Central memory CD8-positive, alpha-beta T cell (primary cell): ENCODE data around the gene KRT83.

Experiments
- ATAC-seq: fragments of 150-1000 bp; cut with Tn5 transposase; replicated peaks from 2 replicates; pipeline ENCODE4 v1.10.0; 2022; ENCODE audit warnings: mild to moderate bottlenecking, moderate FRiP score, moderate number of reproducible peaks; ENCODE audit not compliant: poor library complexity, severe bottlenecking; ENCODE audit errors: extremely low read depth
- DNase-seq, 2 donors: peaks; one replicate each; pipeline ENCODE4 v3.0.0; 2021; ENCODE audit warnings: low spot score in 2 of 2
- H3K27ac Mint-ChIP-seq: one replicate; pipeline ENCODE4 v1.8.0; 2022; ENCODE audit warnings: low read depth, mild to moderate bottlenecking, moderate library complexity, mixed read lengths
- H3K27me3 Mint-ChIP-seq: one replicate; pipeline ENCODE4 v1.8.0; 2022; ENCODE audit warnings: mixed read lengths
- H3K36me3 Mint-ChIP-seq: one replicate; pipeline ENCODE4 v1.8.0; 2022; ENCODE audit warnings: mild to moderate bottlenecking, moderate library complexity, mixed read lengths; ENCODE audit not compliant: insufficient read depth
- H3K4me1 Mint-ChIP-seq: one replicate; pipeline ENCODE4 v1.8.0; 2022; ENCODE audit warnings: mixed read lengths
- H3K4me3 Mint-ChIP-seq: one replicate; pipeline ENCODE4 v1.8.0; 2022; ENCODE audit warnings: mild to moderate bottlenecking, moderate library complexity, mixed read lengths
- H3K9me3 Mint-ChIP-seq: one replicate; pipeline ENCODE4 v1.8.0; 2022; ENCODE audit warnings: mixed read lengths

Gene KRT83

DNA sequence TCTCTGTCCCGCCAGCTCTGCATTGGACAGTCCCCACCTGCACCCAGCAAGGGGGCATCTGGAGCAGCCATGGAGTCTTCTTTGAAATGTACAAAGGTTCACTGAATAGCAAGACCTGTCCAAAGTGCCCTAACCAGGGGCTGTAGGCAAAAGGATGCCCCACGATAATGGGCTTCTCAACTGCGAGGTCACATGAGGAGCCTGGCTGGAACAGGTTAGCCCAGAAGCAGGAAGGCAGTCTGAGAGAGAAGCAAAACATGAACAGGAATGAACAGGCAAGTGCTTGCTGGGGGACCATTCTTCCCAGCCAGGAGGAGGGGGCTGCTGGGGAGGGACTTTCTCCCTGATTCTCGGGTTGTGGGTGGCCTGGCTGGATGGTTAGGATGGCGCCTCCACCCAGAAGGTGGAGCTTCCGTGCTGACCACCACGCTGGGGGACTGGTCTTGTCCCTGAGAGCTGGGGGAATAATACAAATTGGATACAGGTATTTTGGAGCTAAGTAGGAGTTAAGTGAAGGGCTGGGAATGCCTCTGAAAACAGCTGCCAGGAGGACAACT, 39.0 kb upstream of the KRT83 start:
- Mint-ChIP-seq H3K27ac (no peak overlapping the region), H3K4me3 (no peak overlapping the region), H3K4me1 (peaks cover 47% of the 10 kb centered on the region), H3K36me3 (peaks cover 2% of the 10 kb centered on the region), H3K27me3 (peaks cover 10% of the 10 kb centered on the region), H3K9me3 (no peaks in the 10 kb centered on the region)
- ATAC-seq (no peak), DNase-seq (no peak)

DNA sequence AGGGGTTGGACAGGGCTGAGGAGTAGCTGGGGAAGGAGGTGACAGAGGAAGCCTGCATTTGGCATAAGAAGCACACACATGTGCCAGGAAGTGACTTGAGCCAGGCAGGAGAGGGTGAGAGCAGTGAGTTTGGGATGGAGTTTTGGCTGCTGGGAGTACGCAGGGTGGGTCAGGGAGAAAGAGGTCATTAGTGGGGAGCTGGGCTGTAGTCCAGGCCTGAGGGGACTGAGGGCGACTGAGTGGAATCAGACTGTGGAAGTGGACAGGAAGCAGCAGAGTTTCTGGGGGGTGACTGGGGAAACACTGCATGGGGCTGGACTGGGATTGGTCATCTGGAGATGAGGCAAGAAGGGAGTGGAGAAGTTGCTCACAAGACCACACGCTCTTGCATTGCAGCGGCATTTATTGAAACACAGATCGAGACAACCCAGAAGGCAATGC, 38.4 kb upstream of the KRT83 start:
- peaks cover 47% of the 10 kb centered on the region for H3K4me1 Mint-ChIP-seq
- H3K27me3 Mint-ChIP-seq = peaks cover 10% of the 10 kb centered on the region
- ATAC-seq (no peak), DNase-seq (no peak)
- peaks cover 2% of the 10 kb centered on the region for H3K36me3 Mint-ChIP-seq
- no peaks in the 10 kb centered on the region for H3K9me3 Mint-ChIP-seq
- no peak overlapping the region for H3K4me3 Mint-ChIP-seq
- H3K27ac Mint-ChIP-seq = peak overlapping the region; percentile 74

DNA sequence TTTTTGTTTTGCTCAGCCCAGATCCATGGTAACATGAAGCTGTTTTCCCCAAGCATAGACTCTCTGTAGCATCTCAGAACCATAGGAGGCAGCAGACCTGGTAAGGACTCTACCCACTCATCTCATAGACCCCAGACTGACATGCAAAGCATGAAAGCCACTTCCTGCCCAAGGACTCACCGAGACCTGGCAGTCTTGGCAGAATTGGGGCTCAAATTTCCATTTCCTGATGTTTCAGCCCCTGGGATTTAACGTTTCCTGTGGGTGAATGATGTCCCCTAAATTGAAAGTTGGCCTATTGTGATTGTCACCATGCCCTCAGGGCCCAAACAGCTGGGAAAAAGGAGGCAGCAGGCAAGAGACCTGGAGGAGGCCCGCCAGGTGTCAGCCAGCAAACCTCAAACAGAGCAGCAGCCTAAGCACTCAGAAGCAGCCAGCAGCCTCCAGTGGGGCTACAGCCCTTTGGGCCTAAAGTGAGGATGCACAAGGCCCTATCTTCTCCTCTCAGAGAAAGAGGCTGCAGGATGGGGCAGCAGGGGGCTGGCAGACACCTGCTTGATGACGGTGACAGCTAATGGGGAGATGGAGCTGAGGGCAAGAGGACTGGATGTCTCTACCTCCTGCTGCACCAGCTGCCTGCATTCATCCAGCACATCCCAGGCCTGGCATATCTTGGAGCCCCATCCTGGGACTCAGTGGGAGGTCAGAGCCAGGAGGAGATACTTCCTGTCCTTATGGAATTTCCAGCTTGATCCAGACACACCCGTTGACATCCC, 37.6 kb upstream of the KRT83 start:
- H3K36me3 Mint-ChIP-seq = peaks cover 2% of the 10 kb centered on the region
- no peaks in the 10 kb centered on the region for H3K9me3 Mint-ChIP-seq
- peak overlapping the region; percentile 74 for H3K27ac Mint-ChIP-seq
- peak; percentile 94 for ATAC-seq
- H3K4me1 Mint-ChIP-seq = peaks cover 47% of the 10 kb centered on the region
- DNase-seq = peak in 1 of 2 donors; percentile 25
- H3K4me3 Mint-ChIP-seq = peak overlapping the region; percentile 25
- H3K27me3 Mint-ChIP-seq = peaks cover 10% of the 10 kb centered on the region

DNA sequence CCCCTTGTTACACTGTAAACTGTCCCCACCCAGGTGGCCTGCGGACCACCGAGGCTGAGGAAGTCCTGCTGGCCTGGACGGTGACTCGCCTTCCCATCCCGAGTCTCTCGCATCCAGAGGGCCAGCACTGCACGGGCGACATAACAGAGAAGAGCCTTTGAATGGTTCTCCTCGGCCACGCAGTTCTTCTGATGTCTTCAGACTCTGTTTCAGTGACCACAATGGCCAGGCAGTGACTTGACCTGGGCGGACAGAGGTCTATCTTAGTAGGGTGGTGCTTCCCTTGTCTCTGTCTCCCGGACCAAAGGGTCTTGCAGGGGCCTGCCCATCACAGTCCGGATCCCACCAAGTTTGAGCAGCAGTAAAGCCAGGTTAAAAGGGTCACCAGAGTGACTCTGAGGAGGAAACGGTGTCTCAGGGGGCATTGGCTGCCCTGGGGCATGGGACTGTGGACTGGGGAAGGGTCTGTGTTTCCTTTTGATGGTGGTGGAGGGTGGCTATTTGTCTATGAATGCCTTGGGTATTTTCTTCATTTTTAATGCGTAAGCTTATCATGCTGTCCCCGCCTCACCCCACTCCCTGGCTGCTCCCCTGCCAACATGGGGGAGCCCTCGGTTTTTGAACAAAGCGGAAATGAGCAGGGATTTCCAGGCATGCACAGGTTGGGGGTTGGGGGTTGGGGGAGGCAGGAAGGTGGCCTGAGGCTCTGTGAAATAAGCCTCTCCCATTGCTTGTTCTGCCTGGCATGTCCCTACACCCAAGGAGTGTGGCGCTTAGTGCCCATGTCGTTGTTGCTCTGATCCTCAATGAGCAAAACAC, 35.8 kb upstream of the KRT83 start:
- Mint-ChIP-seq H3K4me3 (no peak overlapping the region), H3K4me1 (peaks cover 57% of the 10 kb centered on the region), H3K27ac (no peak overlapping the region), H3K9me3 (no peaks in the 10 kb centered on the region), H3K27me3 (peaks cover 10% of the 10 kb centered on the region), H3K36me3 (peaks cover 2% of the 10 kb centered on the region)
- ATAC-seq = no peak
- no peak for DNase-seq

DNA sequence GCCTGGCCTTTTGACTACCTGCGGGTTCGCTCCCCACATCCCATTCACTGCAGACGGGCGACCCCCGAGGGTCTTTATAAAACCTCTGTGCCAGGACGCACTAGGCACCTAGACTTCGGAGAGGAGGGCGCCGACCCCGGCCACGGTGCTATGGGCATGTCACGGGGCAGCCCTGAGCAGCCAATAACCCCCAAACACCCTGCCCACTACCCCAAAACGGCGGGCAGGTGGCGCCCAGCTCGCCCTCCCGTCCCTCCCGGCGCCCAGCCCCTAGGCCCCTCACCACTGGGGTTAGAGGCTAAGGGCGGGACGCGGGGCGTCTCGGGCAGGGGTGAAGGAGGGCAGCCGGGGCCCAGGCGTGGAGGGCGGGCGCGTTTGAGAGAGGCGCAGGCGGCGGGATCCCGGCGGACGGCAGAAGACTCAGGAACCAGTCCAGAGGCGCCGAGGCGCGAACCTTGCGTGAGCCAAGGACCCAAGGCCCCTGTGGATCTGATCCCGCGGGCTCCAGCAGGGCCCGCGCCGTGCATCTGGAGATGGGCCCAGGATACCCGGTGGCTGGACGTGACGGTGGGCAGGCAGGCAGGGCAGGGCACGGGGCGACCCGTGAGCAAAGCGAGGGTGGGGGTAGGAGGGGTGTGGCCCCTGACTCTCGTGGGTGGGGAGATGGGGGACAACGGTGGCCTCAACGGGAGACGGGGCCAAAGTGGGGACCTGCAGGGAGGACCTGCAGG, 35.0 kb upstream of the KRT83 start:
- H3K36me3 Mint-ChIP-seq = no peaks in the 10 kb centered on the region
- no peak for ATAC-seq
- no peak overlapping the region for H3K4me3 Mint-ChIP-seq
- H3K27ac Mint-ChIP-seq = no peak overlapping the region
- H3K9me3 Mint-ChIP-seq = no peaks in the 10 kb centered on the region
- H3K27me3 Mint-ChIP-seq = peaks cover 10% of the 10 kb centered on the region
- DNase-seq = no peak
- H3K4me1 Mint-ChIP-seq = peaks cover 56% of the 10 kb centered on the region

DNA sequence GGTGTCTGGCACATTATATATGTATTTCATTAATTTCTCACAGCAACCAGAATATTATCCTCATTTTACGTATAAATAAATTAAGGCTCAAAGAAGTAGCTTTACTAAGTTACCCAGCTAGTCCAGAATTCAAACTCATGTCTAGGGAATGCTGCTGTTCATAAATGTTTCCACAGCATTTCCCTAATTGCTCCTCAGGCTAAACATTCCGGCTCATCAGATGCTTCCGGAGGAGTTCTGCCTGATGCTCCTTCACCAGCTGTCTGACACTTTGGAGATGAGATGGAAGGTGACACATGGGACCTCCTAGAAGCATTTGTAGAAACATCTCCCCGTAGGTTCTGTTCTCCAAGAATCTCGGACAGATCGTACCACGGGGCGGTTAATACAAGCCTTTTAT, 34.0 kb upstream of the KRT83 start:
- ATAC-seq (no peak), DNase-seq (no peak)
- H3K27ac Mint-ChIP-seq = no peak overlapping the region
- H3K9me3 Mint-ChIP-seq = no peaks in the 10 kb centered on the region
- H3K27me3 Mint-ChIP-seq = peaks cover 10% of the 10 kb centered on the region
- no peaks in the 10 kb centered on the region for H3K36me3 Mint-ChIP-seq
- no peak overlapping the region for H3K4me3 Mint-ChIP-seq
- peaks cover 52% of the 10 kb centered on the region for H3K4me1 Mint-ChIP-seq

DNA sequence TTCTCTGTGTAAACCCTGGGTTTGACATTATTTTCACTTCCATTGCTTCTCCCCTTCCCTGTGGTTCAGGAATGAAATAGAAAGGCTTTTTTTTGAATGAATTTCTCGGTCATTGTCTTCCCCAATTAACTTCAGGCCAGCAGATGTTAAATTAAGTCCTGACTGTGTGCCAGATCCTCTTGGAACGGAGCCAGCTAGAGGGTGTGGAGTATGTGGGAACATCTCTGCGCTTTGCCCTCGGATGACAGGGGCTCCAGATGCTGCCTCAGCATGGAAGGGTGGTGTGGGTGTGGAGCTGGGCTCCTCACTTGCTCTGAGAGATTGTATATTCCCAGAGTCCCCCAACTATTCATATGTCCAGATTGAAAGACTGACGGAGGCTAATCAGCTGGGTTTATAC, 33.0 kb upstream of the KRT83 start:
- DNase-seq = no peak

DNA sequence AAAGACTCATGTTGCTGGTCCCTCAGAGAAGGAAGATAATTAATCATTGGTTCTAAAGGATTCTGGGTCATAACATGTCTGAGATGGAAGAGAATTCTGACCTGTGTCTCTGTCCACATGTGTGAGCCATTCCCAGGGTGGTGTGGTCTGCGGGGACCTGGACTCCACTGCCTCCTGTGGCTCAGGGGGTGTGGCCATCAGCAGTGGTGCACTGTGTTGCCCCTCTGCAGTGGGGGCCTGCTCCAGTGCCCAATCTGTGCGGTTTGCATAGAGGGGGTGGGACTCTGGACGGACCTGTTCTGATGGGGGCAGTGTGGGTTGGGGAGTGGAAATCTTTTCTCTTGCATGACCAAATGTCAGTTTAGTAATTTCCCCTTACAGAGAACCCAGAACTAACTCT, 32.6 kb upstream of the KRT83 start:
- ATAC-seq = no peak
- Mint-ChIP-seq H3K27me3 (peaks cover 14% of the 10 kb centered on the region), H3K27ac (no peak overlapping the region), H3K4me1 (peaks cover 44% of the 10 kb centered on the region), H3K4me3 (no peak overlapping the region), H3K36me3 (no peaks in the 10 kb centered on the region), H3K9me3 (no peaks in the 10 kb centered on the region)
- DNase-seq = no peak

More for the DNA sequence above, 33.0 kb upstream of the KRT83 start:
- no peaks in the 10 kb centered on the region for H3K9me3 Mint-ChIP-seq
- H3K36me3 Mint-ChIP-seq = no peaks in the 10 kb centered on the region
- H3K4me1 Mint-ChIP-seq = peaks cover 46% of the 10 kb centered on the region
- H3K4me3 Mint-ChIP-seq = no peak overlapping the region
- ATAC-seq = no peak
- H3K27ac Mint-ChIP-seq = no peak overlapping the region
- peaks cover 10% of the 10 kb centered on the region for H3K27me3 Mint-ChIP-seq

DNA sequence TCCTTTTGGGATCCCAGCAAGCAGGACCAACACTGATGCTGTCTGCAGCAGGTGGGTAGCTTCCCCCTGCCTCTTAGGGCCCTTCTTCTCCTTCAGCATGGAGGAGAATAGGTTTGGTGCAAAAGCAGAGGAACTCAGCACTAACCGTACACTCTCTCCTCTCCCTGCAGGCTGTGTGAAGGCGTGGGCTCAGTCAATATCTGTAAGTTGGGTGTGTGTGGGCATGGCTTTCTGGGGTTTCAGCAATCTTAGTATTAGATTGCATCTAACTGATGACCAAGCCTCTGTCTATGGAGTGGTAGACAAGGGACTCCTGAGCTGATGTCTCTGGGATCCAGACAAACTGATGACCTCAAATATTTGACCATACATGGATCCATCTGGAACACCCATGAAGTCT, 31.8 kb upstream of the KRT83 start:
- H3K27ac Mint-ChIP-seq = no peak overlapping the region

DNA sequence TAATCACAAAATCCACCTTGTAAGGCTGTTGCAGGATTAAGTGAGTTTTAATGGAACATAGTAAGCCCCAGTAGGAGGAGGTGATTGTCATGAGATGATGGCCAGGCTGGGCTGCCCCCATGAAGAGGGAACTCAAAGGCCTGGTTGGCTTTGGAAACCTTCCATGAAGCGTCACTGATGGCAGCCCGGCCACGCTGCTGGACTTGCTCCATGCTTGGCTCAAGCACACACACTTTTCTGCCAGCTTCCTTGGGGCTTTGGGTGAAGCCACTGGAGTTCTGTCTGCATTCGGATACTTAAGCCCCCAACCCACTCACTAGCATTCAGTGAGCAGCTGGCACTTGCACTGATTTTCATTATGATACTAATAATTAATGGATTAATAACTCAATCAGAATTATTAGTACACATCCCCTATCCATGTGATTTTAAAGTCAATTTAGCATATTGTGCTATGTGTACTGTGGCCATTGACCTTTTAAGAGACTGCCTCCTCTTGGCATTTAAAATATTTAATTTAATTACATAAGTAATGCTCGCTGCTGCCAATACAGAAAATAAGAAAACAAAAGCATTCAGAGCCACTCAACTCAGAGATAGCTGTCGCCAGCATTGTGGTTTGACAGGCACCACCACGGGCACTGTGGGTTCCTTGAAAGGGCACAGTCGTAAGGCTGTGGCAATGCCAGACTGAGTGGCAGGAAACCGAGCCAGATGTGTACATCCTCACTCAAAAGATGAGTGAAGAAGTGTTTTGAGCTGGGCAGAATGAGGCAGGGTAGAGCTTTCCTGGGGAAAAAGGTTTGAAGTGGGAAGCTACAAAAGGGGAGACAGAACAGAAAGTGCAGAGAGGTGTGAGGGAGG, 30.2 kb upstream of the KRT83 start:
- peak overlapping the region; percentile 40 for H3K27ac Mint-ChIP-seq
- no peaks in the 10 kb centered on the region for H3K36me3 Mint-ChIP-seq
- H3K4me1 Mint-ChIP-seq = peaks cover 32% of the 10 kb centered on the region
- H3K9me3 Mint-ChIP-seq = no peaks in the 10 kb centered on the region
- H3K4me3 Mint-ChIP-seq = peak overlapping the region; percentile 4
- peaks cover 25% of the 10 kb centered on the region for H3K27me3 Mint-ChIP-seq
- peak; percentile 99 for ATAC-seq
- peak; percentile 47 to 74 for DNase-seq

More for the DNA sequence above, 31.8 kb upstream of the KRT83 start:
- no peak for DNase-seq
- peaks cover 20% of the 10 kb centered on the region for H3K27me3 Mint-ChIP-seq
- H3K4me3 Mint-ChIP-seq = no peak overlapping the region
- H3K4me1 Mint-ChIP-seq = peaks cover 36% of the 10 kb centered on the region
- H3K9me3 Mint-ChIP-seq = no peaks in the 10 kb centered on the region
- no peak for ATAC-seq
- H3K36me3 Mint-ChIP-seq = no peaks in the 10 kb centered on the region

DNA sequence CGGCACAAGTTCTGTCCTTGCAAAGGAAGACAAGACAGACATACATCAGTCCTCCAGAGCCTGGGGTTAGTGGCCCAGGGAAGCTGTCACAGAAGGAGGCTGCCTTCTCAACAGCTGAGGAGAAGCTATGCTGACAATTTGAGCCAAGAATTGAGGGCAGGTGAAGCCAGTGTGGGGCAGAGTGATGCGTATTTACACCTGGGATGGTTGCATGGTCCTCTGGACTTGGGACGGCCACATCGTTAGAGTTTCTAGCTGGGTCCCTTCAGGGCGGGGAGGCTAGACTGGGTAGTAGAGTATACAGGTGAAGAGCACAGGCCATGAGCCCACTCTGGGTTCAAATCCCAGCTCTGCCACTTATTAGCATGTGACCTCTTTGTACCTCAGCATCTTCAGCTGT, 29.6 kb upstream of the KRT83 start:
- H3K9me3 Mint-ChIP-seq = no peaks in the 10 kb centered on the region
- H3K27me3 Mint-ChIP-seq = peaks cover 25% of the 10 kb centered on the region
- H3K4me1 Mint-ChIP-seq = peaks cover 32% of the 10 kb centered on the region

More for the DNA sequence above, 29.6 kb upstream of the KRT83 start:
- Mint-ChIP-seq H3K4me3 (no peak overlapping the region), H3K36me3 (no peaks in the 10 kb centered on the region), H3K27ac (no peak overlapping the region)
- no peak for ATAC-seq
- no peak for DNase-seq
